PC-9 (cell line): ENCODE data around the gene MYO1F. TPM values are rescaled to one million over a fixed set of nuclear protein-coding genes. Genes with fewer than 3 reads are reported as not detected.

ENCODE experiments used
- BruUV-seq: library from RNA; stranded (reverse); fragments of 400-500 nt; replicated peaks from 2 replicates; lab custom pipeline; 2021; lab: Mats Ljungman, UMichigan
- CTCF ChIA-PET: fragments of 300-600 bp; sonication (Branson Sonifier 250); formaldehyde crosslinking; loops from one replicate; lab custom pipeline; 2022; ENCODE audit warnings: antibody characterized with exemption; lab: Charles Lee
- POLR2A ChIA-PET: fragments of 300-600 bp; sonication (Branson Sonifier 250); formaldehyde crosslinking; loops from one replicate; lab custom pipeline; 2022; ENCODE audit warnings: antibody characterized with exemption; ENCODE audit not compliant: unreplicated experiment; lab: Charles Lee
- DNase-seq, 2 experiments: peaks; one replicate each; pipeline versions ENCODE4 v3.0.0 to v3.0.0-alpha.2; 2015 to 2022; ENCODE audit warnings: mixed read lengths in 1 of 2
- H2AFZ ChIP-seq: fragments of 200-600 bp; sonication (generic); 2 replicates; pipeline ENCODE4 v1.8.1; 2017; ENCODE audit warnings: antibody characterized with exemption
- H3F3A ChIP-seq: fragments of 200-600 bp; sonication (generic); 2 replicates; pipeline ENCODE4 v1.8.1; 2017; ENCODE audit warnings: antibody characterized with exemption, mild to moderate bottlenecking, low read depth; ENCODE audit not compliant: insufficient read depth
- H3K27ac ChIP-seq: fragments of 200-600 bp; sonication (generic); 2 replicates; pipeline ENCODE4 v1.6.1; 2016; ENCODE audit warnings: mixed run types
- H3K27me3 ChIP-seq: fragments of 200-600 bp; sonication (generic); 2 replicates; pipeline ENCODE4 v1.6.1; 2016; ENCODE audit warnings: low read depth, mixed run types; ENCODE audit not compliant: insufficient read depth
- H3K36me3 ChIP-seq: fragments of 200-600 bp; sonication (generic); 2 replicates; pipeline ENCODE4 v1.6.1; 2016; ENCODE audit warnings: low read depth, mixed run types
- H3K4me1 ChIP-seq: fragments of 200-600 bp; sonication (generic); replicated peaks from 2 replicates; pipeline ENCODE4 v1.6.1; 2016; ENCODE audit warnings: mixed run types; ENCODE audit not compliant: insufficient read depth
- H3K4me2 ChIP-seq: fragments of 200-600 bp; sonication (generic); 2 replicates; pipeline ENCODE4 v1.6.1; 2017; ENCODE audit warnings: mixed run types
- H3K4me3 ChIP-seq: fragments of 200-600 bp; sonication (generic); 2 replicates; pipeline ENCODE4 v1.6.1; 2016; ENCODE audit warnings: mixed run types
- H3K79me2 ChIP-seq: fragments of 200-600 bp; sonication (generic); 2 replicates; pipeline ENCODE4 v1.6.1; 2017; ENCODE audit warnings: low read depth, mixed run types
- H3K9me2 ChIP-seq: fragments of 200-600 bp; sonication (generic); 2 replicates; pipeline ENCODE4 v1.8.1; 2017; ENCODE audit warnings: mild to moderate bottlenecking; ENCODE audit not compliant: insufficient read depth
- H3K9me3 ChIP-seq: fragments of 200-600 bp; sonication (generic); 2 replicates; pipeline ENCODE4 v1.8.1; 2016; ENCODE audit warnings: low read depth; ENCODE audit not compliant: insufficient read depth
- H4K20me1 ChIP-seq: fragments of 200-600 bp; sonication (generic); 2 replicates; pipeline ENCODE4 v1.8.1; 2017; ENCODE audit not compliant: insufficient read depth
- CTCF ChIP-seq: fragments of 200-600 bp; sonication (generic); conservative IDR thresholded peaks from 2 replicates; pipeline ENCODE4 v1.6.1; 2017; ENCODE audit warnings: mixed run types, antibody characterized with exemption, mild to moderate bottlenecking, moderate library complexity
- EZH2 ChIP-seq: fragments of 200-600 bp; sonication (generic); IDR thresholded peaks from 2 replicates; pipeline ENCODE4 v1.8.0; 2017; ENCODE audit warnings: antibody characterized with exemption, low read depth
- intact Hi-C: fragments of 100-400 bp; cut with micrococcal nuclease; formaldehyde crosslinking; loops from one replicate; pipeline ENCODE4 v1.10.0; 2022; ENCODE audit not compliant: unreplicated experiment
- total RNA-seq: library from RNA; stranded (reverse); gene quantifications from 2 replicates; pipeline ENCODE4 v1.2.3, GENCODE V29; 2021

MYO1F gene
- total RNA-seq, 1 experiment from 2014 or later, result 1.3 TPM

- Histone ChIP-seq H3K27ac (peak within 1 kb of the TSS; percentile 76), H3K27me3 (no peaks in the 10 kb centered on the region), H3K4me2 (peak within 1 kb of the TSS; percentile 78), H3F3A (peaks cover 16% of the 10 kb centered on the region; the same call in 1 of the 2 replicates), H3K4me3 (peak within 1 kb of the TSS; percentile 80), H4K20me1 (no peaks in the 10 kb centered on the region), H2AFZ (peak within 1 kb of the TSS; percentile 78), H3K79me2 (peaks cover 6% of the 10 kb centered on the region; the same call in 1 of the 2 replicates), H3K9me2 (no peaks in the 10 kb centered on the region), H3K9me3 (no peaks in the 10 kb centered on the region), H3K36me3 (no peaks in the 10 kb centered on the region), H3K4me1 (peaks cover 14% of the 10 kb centered on the region)
- intact Hi-C loops, result loop anchor here (1.0 kb wide), 1 partner anchor 11 kb away; no protein-coding TSS in a partner anchor
- TF ChIP-seq EZH2 (no peak), CTCF (no peak)
- POLR2A ChIA-PET, result interaction anchor here (0.5 to 1.7 kb wide), 14 partner anchors 11 to 244 kb away, joined by 3 to 25 read pairs (median 4); partner anchors contain the start of gene HNRNPM
- CTCF ChIA-PET, result interaction anchor here (0.5 to 0.8 kb wide), 6 partner anchors 64 to 202 kb away, joined by 3 to 4 read pairs (median 3); no protein-coding TSS in a partner anchor
- peak; percentile 93 to 95 for DNase-seq
- BruUV-seq, result no TSS peak
Observed at GRCh38 chr19:8513687-8514504, 63.3 kb downstream of the MYO1F start, which contains the start of gene ZNF414. Gene ZNF414, minus strand, starts transcription at chr19:8514167. Its CDS starts 121 bp downstream, at chr19:8514046.

DNA sequence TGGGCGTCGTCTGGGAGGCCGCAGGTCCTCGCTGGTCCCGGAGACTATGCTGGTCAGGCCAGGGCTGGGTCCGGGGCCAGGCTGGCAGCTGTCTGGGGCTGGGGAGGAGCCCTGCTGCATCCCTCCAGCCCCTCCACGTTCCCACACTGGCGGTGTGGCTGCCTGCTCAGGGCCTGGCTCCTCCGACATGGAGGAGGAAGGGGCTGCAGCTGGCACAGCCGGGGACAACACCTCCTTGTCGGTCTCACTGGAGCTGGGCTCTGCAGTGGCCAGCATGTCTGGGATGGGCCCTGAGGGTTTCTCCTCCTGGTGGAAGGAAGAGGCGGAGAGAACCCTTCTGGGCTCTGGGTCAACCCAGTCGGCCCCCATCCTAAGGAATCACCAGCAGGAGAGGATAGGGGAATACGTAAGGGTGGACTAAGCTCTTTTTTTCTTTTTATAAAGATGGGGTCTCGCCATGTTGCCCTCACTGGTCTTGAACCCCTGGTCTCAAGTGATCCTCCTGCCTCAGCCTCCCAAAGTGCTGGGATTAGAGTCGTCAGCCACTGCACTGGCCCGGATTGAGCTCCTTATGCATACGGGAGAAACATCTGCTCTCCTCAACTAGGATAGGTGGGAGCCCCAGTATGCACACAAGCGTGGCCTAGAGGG, 64.1 kb downstream of the MYO1F start:
- BruUV-seq, result TSS peak; percentile 64
- DNase-seq, result no peak
- peak overlapping the region; percentile 78; the same call in 1 of the 2 replicates for H2AFZ ChIP-seq

More for the DNA sequence above, 64.1 kb downstream of the MYO1F start:
- Histone ChIP-seq H3K9me3 (no peaks in the 10 kb centered on the region), H3K4me1 (peaks cover 14% of the 10 kb centered on the region), H4K20me1 (no peaks in the 10 kb centered on the region), H3K79me2 (peaks cover 6% of the 10 kb centered on the region; the same call in 1 of the 2 replicates), H3K27ac (peak overlapping the region; percentile 76), H3K4me3 (peak overlapping the region; percentile 80), H3K27me3 (no peaks in the 10 kb centered on the region), H3K9me2 (no peaks in the 10 kb centered on the region), H3F3A (peaks cover 16% of the 10 kb centered on the region; the same call in 1 of the 2 replicates), H3K4me2 (peak overlapping the region; percentile 78), H3K36me3 (no peaks in the 10 kb centered on the region)
- CTCF ChIA-PET, result interaction anchor here (0.6 to 0.8 kb wide), 5 partner anchors 65 to 202 kb away, joined by 3 to 10 read pairs (median 3); no protein-coding TSS in a partner anchor
- POLR2A ChIA-PET, result interaction anchor here (0.6 to 1.7 kb wide), 6 partner anchors 12 to 508 kb away, joined by 3 to 25 read pairs (median 8); no protein-coding TSS in a partner anchor
- intact Hi-C loops, result loop anchor here (1.0 kb wide), 1 partner anchor 12 kb away; no protein-coding TSS in a partner anchor
- TF ChIP-seq EZH2 (no peak), CTCF (no peak)
